Psoas muscle (tissue), 8 donors: ENCODE data around the gene MAN2A2. TPM values are rescaled to one million over a fixed set of nuclear protein-coding genes. Genes with fewer than 3 reads are reported as not detected.

Source experiments
- ATAC-seq, 4 donors: fragments of 200-7000 bp; cut with Tn5 transposase; one replicate each; pipeline ENCODE4 v1.9.1; 2020; ENCODE audit warnings: moderate library complexity in 3 of 4, mild to moderate bottlenecking in 2 of 4
- DNase-seq, 2 donors: peaks; one replicate each; pipeline ENCODE4 v3.0.0-alpha.2; 2020
- H3K27ac ChIP-seq: fragments of 200-600 bp; one replicate; pipeline ENCODE4 v1.8.0; 2022
- H3K27me3 ChIP-seq, 3 donors: fragments of 200-600 bp in 1 of 3; one replicate each; pipeline versions ENCODE4 v1.6.1 to v1.8.0; 2013 to 2022; ENCODE audit warnings: low read length in 2 of 3, mild to moderate bottlenecking in 2 of 3, moderate library complexity in 1 of 3; ENCODE audit not compliant: insufficient read depth in 3 of 3
- H3K36me3 ChIP-seq, 2 donors: fragments of 200-600 bp in 1 of 2; one replicate each; pipeline versions ENCODE4 v1.6.1 to v1.8.0; 2013 to 2022; ENCODE audit warnings: low read depth in 1 of 2, mild to moderate bottlenecking in 1 of 2, moderate library complexity in 1 of 2; ENCODE audit not compliant: insufficient read depth in 1 of 2
- H3K4me1 ChIP-seq: fragments of 200-600 bp; one replicate; pipeline ENCODE4 v1.8.0; 2022
- H3K4me3 ChIP-seq: fragments of 200-600 bp; one replicate; pipeline ENCODE4 v1.8.0; 2022; ENCODE audit warnings: mild to moderate bottlenecking
- H3K9me3 ChIP-seq: fragments of 200-600 bp; one replicate; pipeline ENCODE4 v1.8.0; 2022
- WGBS, 3 donors: extraction: QIAGEN DNeasy Blood & Tissue Kit; methylation state at CpG; one replicate each; pipeline versions ENCODE4 v1.1.6 to v1.1.7; 2013; 5-methylcytosine and 5-hydroxymethylcytosine counted together
- intact Hi-C, 2 donors: fragments of 100-400 bp; cut with DNase I; formaldehyde crosslinking; loops; one replicate each; pipeline versions ENCODE4 v1.11.0 to v1.14.2; 2022
- polyA plus RNA-seq, 3 donors: library from polyadenylated mRNA; stranded (reverse); fragments of 200-250 nt; gene quantifications; one replicate each; pipeline ENCODE4 v1.2.3, GENCODE V29; 2013
- total RNA-seq, 4 donors: library from RNA; stranded (reverse); fragmentation: NEBNext Ultra II Directional in 2 of 4; extraction: Animal tissue kit (Norgen Biotek cat#: 25700) in 2 of 4; gene quantifications; one replicate each; pipeline versions ENCODE4 v1.2.1 to v1.2.4, GENCODE V29; 2021 to 2023
- TF ChIP-seq, protein P1 (sequence below): fragments of 200-600 bp; IDR thresholded peaks from one replicate; pipeline ENCODE4 v1.8.0; 2022; ENCODE audit warnings: antibody characterized with exemption
- donor health status: healthy with polysubstance abuse.
- donor health status: DM: no; HTN: no; CAD: no; lungs with moderate emphysema.
- donor health status: Bipolar disorder and iron deficiency.
- donor health status: healthy.
- donor health status: DM: yes; HTN: yes; CAD: no.
- donor health status: DM: no; HTN: no; CAD: no.
- donor health status: DM: no; HTN: no; CAD: no.
- donor health status: DM: yes; HTN: yes; CAD: no.

The MAN2A2 gene
- total and polyA plus RNA-seq, 7 donors = 22.9 to 127 (median 111) TPM

GRCh38 chr15:90947577-90948357 lies 44.7 kb downstream of the MAN2A2 start:
- no peak overlapping the region for H3K4me3 ChIP-seq
- intact Hi-C loops = no loop called here
- 85 to 92% (median 87%) methylated on average over 18 of the region's 18 CpGs for WGBS, 3 donors
- DNase-seq (no peak), ATAC-seq (no peak)
- no peaks in the 10 kb centered on the region for H3K4me1 ChIP-seq
- TF ChIP-seq, protein P1, sequence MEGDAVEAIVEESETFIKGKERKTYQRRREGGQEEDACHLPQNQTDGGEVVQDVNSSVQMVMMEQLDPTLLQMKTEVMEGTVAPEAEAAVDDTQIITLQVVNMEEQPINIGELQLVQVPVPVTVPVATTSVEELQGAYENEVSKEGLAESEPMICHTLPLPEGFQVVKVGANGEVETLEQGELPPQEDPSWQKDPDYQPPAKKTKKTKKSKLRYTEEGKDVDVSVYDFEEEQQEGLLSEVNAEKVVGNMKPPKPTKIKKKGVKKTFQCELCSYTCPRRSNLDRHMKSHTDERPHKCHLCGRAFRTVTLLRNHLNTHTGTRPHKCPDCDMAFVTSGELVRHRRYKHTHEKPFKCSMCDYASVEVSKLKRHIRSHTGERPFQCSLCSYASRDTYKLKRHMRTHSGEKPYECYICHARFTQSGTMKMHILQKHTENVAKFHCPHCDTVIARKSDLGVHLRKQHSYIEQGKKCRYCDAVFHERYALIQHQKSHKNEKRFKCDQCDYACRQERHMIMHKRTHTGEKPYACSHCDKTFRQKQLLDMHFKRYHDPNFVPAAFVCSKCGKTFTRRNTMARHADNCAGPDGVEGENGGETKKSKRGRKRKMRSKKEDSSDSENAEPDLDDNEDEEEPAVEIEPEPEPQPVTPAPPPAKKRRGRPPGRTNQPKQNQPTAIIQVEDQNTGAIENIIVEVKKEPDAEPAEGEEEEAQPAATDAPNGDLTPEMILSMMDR = no peak
- H3K27me3 ChIP-seq = no peaks in the 10 kb centered on the region
- H3K36me3 ChIP-seq = peaks cover 2 to 100% of the 10 kb centered on the region in 2 donors
- no peaks in the 10 kb centered on the region for H3K9me3 ChIP-seq
- H3K27ac ChIP-seq = no peak overlapping the region

- Histone ChIP-seq H3K4me1 (no peaks in the 10 kb centered on the region), H3K36me3 (peaks cover 5 to 100% of the 10 kb centered on the region in 2 donors), H3K4me3 (no peak overlapping the region), H3K27ac (no peak overlapping the region), H3K9me3 (no peaks in the 10 kb centered on the region), H3K27me3 (no peaks in the 10 kb centered on the region)
- TF ChIP-seq, protein P1 = no peak
- ATAC-seq = no peak
- intact Hi-C loops = no loop called here
- 87 to 97% (median 97%) methylated on average over 8 of the region's 8 CpGs for WGBS, 3 donors
- no peak for DNase-seq
These were observed 45.4 kb downstream of the MAN2A2 start for GRCh38 chr15:90948506-90948905.

- Histone ChIP-seq H3K27ac (no peak overlapping the region), H3K36me3 (peaks cover 5 to 90% of the 10 kb centered on the region in 2 donors), H3K27me3 (no peaks in the 10 kb centered on the region), H3K9me3 (no peaks in the 10 kb centered on the region), H3K4me3 (no peak overlapping the region), H3K4me1 (no peaks in the 10 kb centered on the region)
- TF ChIP-seq, protein P1 = no peak
- DNase-seq = no peak
- intact Hi-C loops = no loop called here
- 90 to 91% (median 91%) methylated on average over 23 of the region's 23 CpGs for WGBS, 3 donors
- ATAC-seq = no peak
These were observed 47.0 kb downstream of the MAN2A2 start for GRCh38 chr15:90949979-90950675.

DNA sequence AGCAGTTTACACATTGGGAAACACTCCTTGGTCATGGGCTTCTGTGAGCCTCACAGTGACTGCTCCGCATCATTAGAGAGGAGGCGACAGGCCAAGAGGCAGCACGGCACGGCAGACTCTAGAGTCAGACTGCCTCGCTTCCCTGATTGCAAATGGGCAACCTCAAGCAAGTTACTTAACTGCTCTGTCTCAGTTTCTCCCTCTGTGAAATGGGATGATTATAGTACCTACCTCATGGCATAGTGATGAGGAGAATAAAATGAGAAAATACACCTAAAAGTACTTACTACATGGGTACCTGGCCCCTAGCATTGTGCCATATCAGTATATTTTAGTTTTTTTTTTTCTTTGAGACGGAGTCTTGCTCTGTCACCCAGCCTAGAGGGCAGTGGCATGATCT lies 47.6 kb downstream of the MAN2A2 start:
- peaks cover 5% of the 10 kb centered on the region for H3K4me1 ChIP-seq
- ATAC-seq = no peak
- no peaks in the 10 kb centered on the region for H3K9me3 ChIP-seq
- TF ChIP-seq, protein P1 = no peak
- WGBS, 3 donors = 97 to 98% (median 97%) methylated on average over 6 of the region's 6 CpGs
- H3K27ac ChIP-seq = no peak overlapping the region
- no peaks in the 10 kb centered on the region for H3K27me3 ChIP-seq
- no peak overlapping the region for H3K4me3 ChIP-seq
- H3K36me3 ChIP-seq = peaks cover 5 to 84% of the 10 kb centered on the region in 2 donors
- no peak for DNase-seq
- intact Hi-C loops = no loop called here
